NB4 (cell line): ENCODE data around the gene BAZ2B.

Experiments
- MYC ChIP-seq: IDR thresholded peaks from 2 replicates; pipeline ENCODE4 v1.6.1; 2011; ENCODE audit warnings: low read depth, low read length
- POLR2A ChIP-seq: IDR thresholded peaks from 2 replicates; pipeline ENCODE4 v1.6.1; 2011; ENCODE audit warnings: mild to moderate bottlenecking; ENCODE audit not compliant: insufficient read length; ENCODE audit errors: extremely low read depth
- TF ChIP-seq, protein P1 (sequence below): IDR thresholded peaks from one replicate; pipeline ENCODE4 v1.5.1; 2012; ENCODE audit warnings: low read depth, low read length

DNA sequence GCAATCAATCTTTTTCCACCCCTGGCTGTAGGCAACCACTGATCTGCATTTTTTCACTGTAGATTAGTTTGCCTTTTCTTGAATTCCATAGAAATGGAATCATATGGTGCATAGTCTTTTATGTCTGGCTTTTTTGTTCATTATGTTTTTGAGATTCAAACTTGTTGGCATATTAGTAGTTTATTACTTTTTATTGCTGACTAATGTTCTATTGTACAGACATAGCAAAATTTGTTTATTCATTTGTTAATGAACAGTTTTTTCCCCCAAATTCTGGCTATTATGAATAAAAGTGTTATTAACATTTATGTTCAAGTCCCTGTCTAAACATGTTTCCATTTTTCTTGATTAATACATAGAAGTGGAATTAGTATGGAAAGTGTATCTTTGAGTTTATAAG, 308.4 kb downstream of the BAZ2B start:
- TF ChIP-seq, protein P1, sequence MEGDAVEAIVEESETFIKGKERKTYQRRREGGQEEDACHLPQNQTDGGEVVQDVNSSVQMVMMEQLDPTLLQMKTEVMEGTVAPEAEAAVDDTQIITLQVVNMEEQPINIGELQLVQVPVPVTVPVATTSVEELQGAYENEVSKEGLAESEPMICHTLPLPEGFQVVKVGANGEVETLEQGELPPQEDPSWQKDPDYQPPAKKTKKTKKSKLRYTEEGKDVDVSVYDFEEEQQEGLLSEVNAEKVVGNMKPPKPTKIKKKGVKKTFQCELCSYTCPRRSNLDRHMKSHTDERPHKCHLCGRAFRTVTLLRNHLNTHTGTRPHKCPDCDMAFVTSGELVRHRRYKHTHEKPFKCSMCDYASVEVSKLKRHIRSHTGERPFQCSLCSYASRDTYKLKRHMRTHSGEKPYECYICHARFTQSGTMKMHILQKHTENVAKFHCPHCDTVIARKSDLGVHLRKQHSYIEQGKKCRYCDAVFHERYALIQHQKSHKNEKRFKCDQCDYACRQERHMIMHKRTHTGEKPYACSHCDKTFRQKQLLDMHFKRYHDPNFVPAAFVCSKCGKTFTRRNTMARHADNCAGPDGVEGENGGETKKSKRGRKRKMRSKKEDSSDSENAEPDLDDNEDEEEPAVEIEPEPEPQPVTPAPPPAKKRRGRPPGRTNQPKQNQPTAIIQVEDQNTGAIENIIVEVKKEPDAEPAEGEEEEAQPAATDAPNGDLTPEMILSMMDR = no peak
- no peak for TF ChIP-seq POLR2A
- TF ChIP-seq MYC = no peak
